ENCODE measurements around the gene IPPK. TPM values are rescaled to one million over a fixed set of nuclear protein-coding genes. Genes with fewer than 3 reads are reported as not detected.
A peak's percentile ranks its signal among the peaks of the same experiment; 100 is the strongest.
"Not testable (repeated sequence)": the region's sequence is repeated elsewhere in the genome, so short reads cannot be mapped to it uniquely, and the experiment has no call there.

IPPK gene
- total and polyA plus RNA-seq, 9 donors, result 6.2 to 9.2 (median 7.6) TPM

DNA sequence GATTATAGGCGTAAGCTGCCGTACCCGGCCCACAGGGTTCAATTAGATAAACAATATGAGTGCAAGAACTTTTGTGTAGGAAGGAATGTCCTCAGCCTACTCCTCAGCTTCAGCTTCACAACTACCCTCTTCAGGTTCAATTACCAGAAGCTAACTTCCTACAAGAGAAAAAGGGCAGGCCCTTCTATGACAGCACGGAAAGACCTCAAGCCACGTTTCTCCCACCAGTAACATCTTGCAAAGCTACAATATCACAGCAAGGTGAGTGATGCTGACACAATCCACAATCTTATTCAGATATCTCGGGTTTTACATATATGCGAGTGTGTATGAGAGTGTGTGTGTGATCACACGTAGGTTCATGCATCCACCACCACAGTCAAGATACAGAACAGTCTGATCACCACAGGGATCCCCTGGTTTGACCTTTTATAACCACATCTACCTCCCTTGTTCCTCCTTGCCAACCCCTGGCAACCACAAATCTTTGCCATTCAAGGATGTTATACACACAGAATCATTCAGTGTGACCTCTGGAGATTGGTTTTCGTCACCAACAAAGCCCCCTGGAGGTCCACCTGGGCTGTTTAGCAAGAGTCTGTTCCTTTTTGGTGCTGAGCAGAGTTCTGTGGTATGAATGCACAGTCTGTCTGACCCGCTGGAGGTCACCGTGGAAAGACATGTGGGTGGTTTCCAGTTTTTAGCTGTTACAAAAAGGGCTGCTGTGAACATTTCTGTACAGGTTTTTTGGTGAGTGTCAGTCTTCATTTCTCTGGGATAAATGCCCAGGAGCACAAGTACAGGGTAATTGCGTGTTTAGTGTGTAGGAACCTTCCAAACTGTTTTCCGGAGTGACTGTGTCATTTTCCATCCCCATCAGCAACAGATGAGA lies 38.2 kb downstream of the IPPK start:
- no peaks in the 10 kb centered on the region for H3K27me3 ChIP-seq (ENCODE audit: control insufficient read depth, insufficient read depth, low read length)
- H3K27ac ChIP-seq (ENCODE audit: low read length), result peak overlapping the region; percentile 86
- H3K9me3 ChIP-seq (replicated peaks; ENCODE audit: control insufficient read depth, low read depth, low read length), result no peaks in the 10 kb centered on the region
- 71% methylated on average over 3 of the region's 13 CpGs for WGBS (ENCODE audit: insufficient coverage)
- peak; percentile 89 for DNase-seq
- no peak overlapping the region for H3K4me3 ChIP-seq (ENCODE audit: low read length)
- peaks cover 46% of the 10 kb centered on the region for H3K36me3 ChIP-seq (ENCODE audit: control insufficient read depth, insufficient read depth, low read length)
- peaks cover 14% of the 10 kb centered on the region for H3K4me1 ChIP-seq (ENCODE audit: control insufficient read depth, insufficient read depth, low read length)

DNA sequence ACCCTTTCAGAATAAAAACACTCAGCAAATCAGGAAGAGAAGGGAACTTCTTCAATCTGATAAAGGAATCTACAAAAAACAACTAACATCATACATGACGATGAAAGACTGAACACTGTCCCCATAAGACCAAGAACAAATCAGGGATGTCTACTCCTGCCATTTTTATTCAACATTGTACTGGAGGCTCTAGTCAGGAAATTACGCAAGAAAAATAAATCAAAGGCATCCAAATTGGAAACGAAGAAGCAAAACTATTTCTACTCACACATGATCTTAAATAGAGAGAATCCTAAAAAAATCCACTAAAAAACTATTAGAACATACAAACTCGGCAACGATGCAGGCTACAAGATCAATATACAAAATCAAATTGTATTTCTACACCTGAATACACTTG lies 42.3 kb downstream of the IPPK start:
- peaks cover 2% of the 10 kb centered on the region for H3K4me1 ChIP-seq (ENCODE audit: control insufficient read depth, insufficient read depth, low read length)
- no peak for DNase-seq
- no peak overlapping the region for H3K4me3 ChIP-seq (ENCODE audit: low read length)
- no CpG with 5 or more reads among the region's 5 CpGs for WGBS (ENCODE audit: insufficient coverage)
- H3K27me3 ChIP-seq (ENCODE audit: control insufficient read depth, insufficient read depth, low read length), result no peaks in the 10 kb centered on the region
- H3K27ac ChIP-seq (ENCODE audit: low read length), result no peak overlapping the region
- no peaks in the 10 kb centered on the region for H3K9me3 ChIP-seq (replicated peaks; ENCODE audit: control insufficient read depth, low read depth, low read length)
- H3K36me3 ChIP-seq (ENCODE audit: control insufficient read depth, insufficient read depth, low read length), result peaks cover 20% of the 10 kb centered on the region

DNA sequence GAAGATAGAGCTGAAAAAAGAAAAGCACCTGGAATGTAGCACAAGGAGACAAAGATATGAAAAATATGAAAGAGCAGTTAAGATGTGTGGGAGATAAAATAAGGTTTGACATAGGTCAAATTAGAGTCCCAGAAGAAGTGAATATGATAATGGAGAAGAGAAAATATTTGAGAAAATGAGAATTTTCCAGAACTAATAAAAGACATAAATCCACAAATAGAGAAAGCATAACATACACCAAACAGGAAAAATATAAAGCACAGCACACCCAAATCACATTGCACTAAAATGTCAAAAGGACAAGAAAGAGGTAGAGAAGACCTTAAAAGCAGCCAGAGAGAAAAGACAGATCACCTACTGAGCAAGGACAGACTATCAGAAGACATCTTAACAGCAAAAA lies 43.4 kb downstream of the IPPK start:
- Histone ChIP-seq H3K4me3 (ENCODE audit: low read length) (no peak overlapping the region), H3K36me3 (ENCODE audit: control insufficient read depth, insufficient read depth, low read length) (peaks cover 10% of the 10 kb centered on the region), H3K9me3 (replicated peaks; ENCODE audit: control insufficient read depth, low read depth, low read length) (no peaks in the 10 kb centered on the region), H3K4me1 (ENCODE audit: control insufficient read depth, insufficient read depth, low read length) (no peaks in the 10 kb centered on the region), H3K27ac (ENCODE audit: low read length) (no peak overlapping the region), H3K27me3 (ENCODE audit: control insufficient read depth, insufficient read depth, low read length) (no peaks in the 10 kb centered on the region)
- no peak for DNase-seq

DNA sequence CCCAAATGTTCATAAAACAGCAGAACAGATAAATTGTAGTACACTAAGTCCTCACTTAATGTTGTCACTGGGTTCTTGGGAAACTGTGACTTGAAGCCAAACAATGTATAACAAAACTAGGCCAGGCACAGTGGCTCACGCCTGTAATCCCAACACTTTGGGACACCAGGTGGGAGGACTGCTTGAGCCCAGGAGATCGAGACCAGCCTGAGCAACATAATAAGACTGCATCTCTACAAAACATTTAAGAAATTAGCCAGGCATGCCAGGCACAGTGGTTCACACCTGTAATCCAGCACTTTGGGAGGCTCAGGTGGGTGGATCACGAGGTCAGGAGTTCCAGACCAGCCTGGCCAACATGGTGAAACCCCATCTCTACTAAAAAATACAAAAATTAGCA lies 46.0 kb downstream of the IPPK start:
- DNase-seq; H3K27me3 ChIP-seq (ENCODE audit: control insufficient read depth, insufficient read depth, low read length); H3K4me3 ChIP-seq (ENCODE audit: low read length); H3K27ac ChIP-seq (ENCODE audit: low read length); H3K4me1 ChIP-seq (ENCODE audit: control insufficient read depth, insufficient read depth, low read length); H3K9me3 ChIP-seq (replicated peaks; ENCODE audit: control insufficient read depth, low read depth, low read length): not testable (repeated sequence)
- WGBS (ENCODE audit: insufficient coverage), result 76% methylated on average over 2 of the region's 3 CpGs
- peaks cover 17% of the 10 kb centered on the region for H3K36me3 ChIP-seq (ENCODE audit: control insufficient read depth, insufficient read depth, low read length)

DNA sequence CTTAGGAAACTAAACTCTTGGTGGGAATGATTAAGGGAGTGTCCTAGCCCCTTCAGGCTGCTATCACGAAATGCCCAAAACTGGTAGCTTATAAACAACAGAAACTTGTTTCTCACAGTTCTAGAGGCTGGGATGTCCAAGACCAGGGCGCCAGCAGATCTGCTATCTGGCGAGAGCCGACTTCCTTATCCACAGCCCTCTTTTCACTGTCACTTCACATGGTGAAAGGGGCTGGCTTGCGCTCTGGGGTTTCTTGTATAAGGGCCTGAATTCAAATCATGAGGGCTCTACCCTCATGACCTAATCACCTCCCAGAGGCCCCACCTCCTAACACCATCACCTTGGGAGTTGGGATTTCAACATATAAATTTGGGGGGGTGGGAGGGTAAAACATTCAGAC lies 49.1 kb downstream of the IPPK start:
- 90% methylated on average over 2 of the region's 5 CpGs for WGBS (ENCODE audit: insufficient coverage)
- no peak for DNase-seq
- Histone ChIP-seq H3K36me3 (ENCODE audit: control insufficient read depth, insufficient read depth, low read length) (peaks cover 26% of the 10 kb centered on the region), H3K9me3 (replicated peaks; ENCODE audit: control insufficient read depth, low read depth, low read length) (no peaks in the 10 kb centered on the region), H3K27ac (ENCODE audit: low read length) (no peak overlapping the region), H3K4me1 (ENCODE audit: control insufficient read depth, insufficient read depth, low read length) (peaks cover 31% of the 10 kb centered on the region), H3K4me3 (ENCODE audit: low read length) (no peak overlapping the region), H3K27me3 (ENCODE audit: control insufficient read depth, insufficient read depth, low read length) (no peaks in the 10 kb centered on the region)

DNA sequence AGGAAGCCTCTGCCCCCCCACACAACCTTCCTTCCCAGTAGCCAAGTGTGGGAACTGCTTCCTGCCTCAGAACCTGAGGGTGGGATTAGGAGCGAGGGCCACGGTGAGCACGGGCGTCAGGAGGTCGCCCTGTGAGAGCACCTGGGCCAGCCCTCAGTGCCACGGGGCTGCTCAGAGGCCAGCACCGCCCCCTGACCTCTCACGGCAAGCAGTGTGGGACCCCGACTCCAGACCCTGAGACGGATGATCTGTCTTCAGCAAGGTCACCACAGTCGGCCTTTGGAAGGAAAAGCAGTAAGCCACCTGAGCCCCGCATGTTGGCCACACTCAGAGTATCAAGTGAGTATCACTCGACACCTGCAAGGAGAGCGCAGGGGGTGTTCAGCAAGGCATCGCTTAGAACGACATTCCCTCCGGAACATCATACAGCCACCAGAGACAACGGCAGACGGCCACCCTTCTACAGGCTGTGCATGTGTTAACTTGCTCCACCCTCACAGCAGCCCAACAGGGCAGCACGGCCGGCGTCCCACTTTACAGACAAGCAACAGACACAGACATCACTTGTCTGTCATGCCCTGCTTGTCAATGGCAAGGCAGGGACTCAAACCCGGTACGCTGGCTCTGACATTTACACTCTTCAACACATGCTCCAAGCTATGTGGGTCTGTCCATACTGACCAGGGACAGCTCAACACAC lies 50.2 kb downstream of the IPPK start:
- DNase-seq, result no peak
- WGBS (ENCODE audit: insufficient coverage), result 75% methylated on average over 23 of the region's 24 CpGs
- Histone ChIP-seq H3K27ac (ENCODE audit: low read length) (no peak overlapping the region), H3K4me3 (ENCODE audit: low read length) (no peak overlapping the region), H3K9me3 (replicated peaks; ENCODE audit: control insufficient read depth, low read depth, low read length) (no peaks in the 10 kb centered on the region), H3K4me1 (ENCODE audit: control insufficient read depth, insufficient read depth, low read length) (peaks cover 40% of the 10 kb centered on the region), H3K27me3 (ENCODE audit: control insufficient read depth, insufficient read depth, low read length) (no peaks in the 10 kb centered on the region), H3K36me3 (ENCODE audit: control insufficient read depth, insufficient read depth, low read length) (peaks cover 29% of the 10 kb centered on the region)

DNA sequence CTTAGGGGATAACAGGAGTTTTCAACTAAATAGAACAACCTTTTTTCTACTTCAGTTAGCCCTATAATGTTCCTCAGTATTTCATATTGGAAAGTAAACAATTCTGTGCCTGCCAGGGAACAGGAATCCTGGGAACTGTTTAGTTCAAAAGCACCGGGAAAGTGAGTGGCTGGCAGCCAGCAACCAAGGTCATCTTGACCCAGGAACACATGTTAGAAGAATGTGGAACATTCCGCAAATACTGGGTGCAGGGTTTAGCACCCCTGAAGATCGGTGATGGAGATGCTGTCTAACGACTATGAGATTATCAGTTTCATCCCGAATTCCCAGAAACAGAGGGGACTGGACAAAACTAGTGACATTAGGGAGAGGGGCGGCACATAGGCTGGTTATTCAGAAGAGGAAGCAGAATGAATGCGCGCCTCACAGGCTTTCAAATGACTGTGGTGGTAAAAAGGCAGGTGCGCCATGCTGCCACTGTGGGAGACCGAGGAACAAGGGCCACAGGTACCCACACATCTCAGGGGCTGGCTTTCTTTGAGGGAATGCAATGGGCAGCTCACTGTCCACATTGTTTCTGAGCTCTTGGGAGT lies 51.2 kb downstream of the IPPK start:
- no peak overlapping the region for H3K4me3 ChIP-seq (ENCODE audit: low read length)
- WGBS (ENCODE audit: insufficient coverage), result 73% methylated on average over 10 of the region's 10 CpGs
- DNase-seq, result no peak
- peak overlapping the region; percentile 54 for H3K27ac ChIP-seq (ENCODE audit: low read length)
- H3K4me1 ChIP-seq (ENCODE audit: control insufficient read depth, insufficient read depth, low read length), result peaks cover 41% of the 10 kb centered on the region
- H3K9me3 ChIP-seq (replicated peaks; ENCODE audit: control insufficient read depth, low read depth, low read length), result no peaks in the 10 kb centered on the region
- H3K36me3 ChIP-seq (ENCODE audit: control insufficient read depth, insufficient read depth, low read length), result peaks cover 33% of the 10 kb centered on the region
- H3K27me3 ChIP-seq (ENCODE audit: control insufficient read depth, insufficient read depth, low read length), result no peaks in the 10 kb centered on the region

DNA sequence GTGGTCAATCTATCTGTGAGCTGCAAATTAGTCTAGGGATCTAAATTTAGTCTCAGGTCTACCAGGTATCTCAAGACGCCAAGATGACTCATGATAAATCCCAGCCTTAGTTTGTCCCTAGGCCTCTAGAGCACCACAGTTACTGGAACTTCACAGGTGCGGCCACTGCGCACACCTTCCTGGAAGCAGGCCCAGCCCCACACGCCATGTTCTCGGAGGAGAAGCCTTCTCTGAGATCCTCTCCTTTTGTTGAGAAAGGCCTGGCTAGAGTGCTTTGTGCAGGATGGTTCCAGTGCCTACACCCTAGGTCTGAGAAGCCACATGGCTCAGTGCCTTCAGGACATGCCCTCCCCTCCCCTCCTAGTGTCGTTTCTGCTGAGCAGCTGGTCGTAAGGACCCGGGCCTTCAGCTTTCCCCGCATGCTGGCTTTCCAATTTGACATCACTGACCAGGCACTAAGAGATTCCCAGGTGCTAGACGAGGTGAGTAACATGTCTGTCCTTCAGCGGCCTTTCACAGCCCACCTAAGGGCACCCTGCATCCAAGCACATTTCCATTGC lies 51.9 kb downstream of the IPPK start:
- H3K9me3 ChIP-seq (replicated peaks; ENCODE audit: control insufficient read depth, low read depth, low read length), result no peaks in the 10 kb centered on the region
- DNase-seq, result no peak
- H3K4me3 ChIP-seq (ENCODE audit: low read length), result no peak overlapping the region
- H3K27ac ChIP-seq (ENCODE audit: low read length), result peak overlapping the region; percentile 93
- H3K36me3 ChIP-seq (ENCODE audit: control insufficient read depth, insufficient read depth, low read length), result peaks cover 36% of the 10 kb centered on the region
- no peaks in the 10 kb centered on the region for H3K27me3 ChIP-seq (ENCODE audit: control insufficient read depth, insufficient read depth, low read length)
- peaks cover 41% of the 10 kb centered on the region for H3K4me1 ChIP-seq (ENCODE audit: control insufficient read depth, insufficient read depth, low read length)
- 77% methylated on average over 11 of the region's 11 CpGs for WGBS (ENCODE audit: insufficient coverage)

DNA sequence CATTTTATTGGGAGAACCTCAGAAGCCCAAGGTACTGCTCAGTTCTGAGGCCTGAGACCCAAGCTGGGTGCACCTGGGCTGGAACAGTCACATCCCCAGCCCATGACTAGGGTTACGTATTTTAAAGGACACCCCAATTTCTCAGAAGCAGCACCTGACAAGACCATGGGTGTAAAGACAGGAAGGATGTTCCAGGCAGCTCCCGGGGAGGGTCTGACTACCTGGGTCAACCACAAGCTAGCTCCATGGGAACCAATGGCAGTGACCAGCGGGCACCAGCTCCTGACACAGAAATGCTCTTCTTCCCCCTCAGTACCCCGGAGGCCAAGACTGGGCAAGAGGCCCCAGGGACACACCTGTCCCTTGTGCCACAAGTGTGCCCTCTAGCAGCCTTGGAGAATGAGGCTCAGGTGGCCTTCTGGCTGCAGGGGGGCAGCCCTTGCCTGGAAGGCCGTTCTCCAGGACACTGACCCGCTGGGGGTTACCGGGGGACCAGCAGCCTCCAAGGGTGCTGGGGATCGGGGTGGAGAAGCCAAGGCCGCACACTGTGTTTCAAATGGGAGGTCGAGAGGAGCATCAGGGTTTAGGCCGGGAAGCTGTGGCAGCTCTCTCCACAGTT lies 52.6 kb downstream of the IPPK start:
- Histone ChIP-seq H3K27ac (ENCODE audit: low read length) (peak overlapping the region; percentile 93), H3K4me3 (ENCODE audit: low read length) (no peak overlapping the region), H3K4me1 (ENCODE audit: control insufficient read depth, insufficient read depth, low read length) (peaks cover 48% of the 10 kb centered on the region), H3K27me3 (ENCODE audit: control insufficient read depth, insufficient read depth, low read length) (no peaks in the 10 kb centered on the region), H3K9me3 (replicated peaks; ENCODE audit: control insufficient read depth, low read depth, low read length) (no peaks in the 10 kb centered on the region), H3K36me3 (ENCODE audit: control insufficient read depth, insufficient read depth, low read length) (peaks cover 42% of the 10 kb centered on the region)
- DNase-seq, result no peak
- WGBS (ENCODE audit: insufficient coverage), result 85% methylated on average over 8 of the region's 11 CpGs
